ENCODE results near the gene SLC12A4.

DNA sequence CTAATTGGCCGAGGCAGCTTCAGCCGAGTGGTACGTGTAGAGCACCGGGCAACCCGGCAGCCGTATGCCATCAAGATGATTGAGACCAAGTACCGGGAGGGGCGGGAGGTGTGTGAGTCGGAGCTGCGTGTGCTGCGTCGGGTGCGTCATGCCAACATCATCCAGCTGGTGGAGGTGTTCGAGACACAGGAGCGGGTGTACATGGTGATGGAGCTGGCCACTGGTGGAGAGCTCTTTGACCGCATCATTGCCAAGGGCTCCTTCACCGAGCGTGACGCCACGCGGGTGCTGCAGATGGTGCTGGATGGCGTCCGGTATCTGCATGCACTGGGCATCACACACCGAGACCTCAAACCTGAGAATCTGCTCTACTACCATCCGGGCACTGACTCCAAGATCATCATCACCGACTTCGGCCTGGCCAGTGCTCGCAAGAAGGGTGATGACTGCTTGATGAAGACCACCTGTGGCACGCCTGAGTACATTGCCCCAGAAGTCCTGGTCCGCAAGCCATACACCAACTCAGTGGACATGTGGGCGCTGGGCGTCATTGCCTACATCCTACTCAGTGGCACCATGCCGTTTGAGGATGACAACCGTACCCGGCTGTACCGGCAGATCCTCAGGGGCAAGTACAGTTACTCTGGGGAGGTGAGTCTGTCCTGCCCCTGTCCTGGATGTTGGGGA is 59.2 kb downstream of the SLC12A4 start:
- TF ChIP-seq EP300 (IDR thresholded peaks at IDR 0.05) (no peak), POLR2AphosphoS5 (IDR thresholded peaks at IDR 0.05) (no peak)

Data from suprapubic skin (tissue), 4 donors.